OCI-LY3 (cell line): ENCODE data around the gene PPFIA2.

Experiments
- EZH2phosphoT487 ChIP-seq: fragments of 200-600 bp; shearing (Covaris generic); IDR thresholded peaks from 2 replicates; pipeline ENCODE4 v1.6.1; 2018; ENCODE audit warnings: antibody characterized with exemption, mixed run types, low read depth
- TF ChIP-seq, protein P1 (sequence below): fragments of 200-600, 300-600 bp; sonication (generic); IDR thresholded peaks from 2 replicates; pipeline ENCODE4 v1.5.1; 2014; ENCODE audit warnings: antibody characterized with exemption, low read length, low read depth

DNA sequence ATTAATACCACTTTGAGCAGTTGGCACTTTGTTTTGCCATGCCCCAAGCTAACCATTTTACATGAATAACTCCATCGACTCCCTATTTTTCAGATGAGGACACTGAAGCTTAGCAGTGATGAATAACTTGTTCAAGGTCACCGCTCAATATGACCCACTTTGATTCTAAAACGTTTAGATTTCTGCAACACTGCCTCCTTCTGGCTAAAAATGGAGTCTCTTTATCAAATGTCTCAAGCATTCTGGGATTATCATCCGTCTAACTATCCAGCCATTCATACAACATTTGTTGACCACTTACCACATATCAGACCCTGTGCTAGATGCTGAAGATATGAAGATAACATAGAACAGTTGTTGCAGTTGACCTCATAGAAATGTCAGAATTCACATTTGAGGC is 298.0 kb downstream of the PPFIA2 start:
- TF ChIP-seq, protein P1, sequence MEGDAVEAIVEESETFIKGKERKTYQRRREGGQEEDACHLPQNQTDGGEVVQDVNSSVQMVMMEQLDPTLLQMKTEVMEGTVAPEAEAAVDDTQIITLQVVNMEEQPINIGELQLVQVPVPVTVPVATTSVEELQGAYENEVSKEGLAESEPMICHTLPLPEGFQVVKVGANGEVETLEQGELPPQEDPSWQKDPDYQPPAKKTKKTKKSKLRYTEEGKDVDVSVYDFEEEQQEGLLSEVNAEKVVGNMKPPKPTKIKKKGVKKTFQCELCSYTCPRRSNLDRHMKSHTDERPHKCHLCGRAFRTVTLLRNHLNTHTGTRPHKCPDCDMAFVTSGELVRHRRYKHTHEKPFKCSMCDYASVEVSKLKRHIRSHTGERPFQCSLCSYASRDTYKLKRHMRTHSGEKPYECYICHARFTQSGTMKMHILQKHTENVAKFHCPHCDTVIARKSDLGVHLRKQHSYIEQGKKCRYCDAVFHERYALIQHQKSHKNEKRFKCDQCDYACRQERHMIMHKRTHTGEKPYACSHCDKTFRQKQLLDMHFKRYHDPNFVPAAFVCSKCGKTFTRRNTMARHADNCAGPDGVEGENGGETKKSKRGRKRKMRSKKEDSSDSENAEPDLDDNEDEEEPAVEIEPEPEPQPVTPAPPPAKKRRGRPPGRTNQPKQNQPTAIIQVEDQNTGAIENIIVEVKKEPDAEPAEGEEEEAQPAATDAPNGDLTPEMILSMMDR, result peak; percentile 34; the same call in 1 of the 2 replicates
- no peak for TF ChIP-seq EZH2phosphoT487
